Right atrium auricular region (tissue), 2 donors: Measurements from ENCODE around the gene RHOG. TPM values are rescaled to one million over a fixed set of nuclear protein-coding genes. Genes with fewer than 3 reads are reported as not detected.
"Not testable (repeated sequence)": the region's sequence is repeated elsewhere in the genome, so short reads cannot be mapped to it uniquely, and the experiment has no call there.

ENCODE experiments used
- DNase-seq: peaks from one replicate; pipeline ENCODE4 v3.0.0-alpha.2; 2019; ENCODE audit warnings: low spot score
- H3K27ac ChIP-seq, 2 donors: fragments of 200-600 bp; sonication (generic); 1 replicate in 1 of 2; 2 replicates in 1 of 2; pipeline ENCODE4 v1.5.1; 2016 to 2019
- H3K27me3 ChIP-seq, 2 donors: fragments of 200-600 bp; sonication (generic); one replicate each; pipeline versions ENCODE4 v1.5.1 to v1.6.0; 2017 to 2019
- H3K36me3 ChIP-seq: fragments of 200-600 bp; sonication (generic); one replicate; pipeline ENCODE4 v1.5.1; 2016
- H3K4me1 ChIP-seq, 2 donors: fragments of 200-600 bp; sonication (generic); one replicate each; pipeline versions ENCODE4 v1.5.1 to v1.6.0; 2017 to 2019
- H3K4me3 ChIP-seq, 2 donors: fragments of 200-600 bp; sonication (generic); 1 replicate in 1 of 2; 2 replicates in 1 of 2; pipeline ENCODE4 v1.5.1; 2017 to 2019; ENCODE audit warnings: mild to moderate bottlenecking in 1 of 2, moderate library complexity in 1 of 2
- H3K9me3 ChIP-seq, 2 donors: fragments of 200-600 bp; sonication (generic); one replicate each; pipeline ENCODE4 v1.5.1; 2019
- CTCF ChIP-seq, 2 donors: fragments of 200-600 bp; sonication (generic); IDR thresholded peaks; one replicate each; pipeline ENCODE4 v1.5.1; 2019; ENCODE audit warnings: antibody characterized with exemption in 2 of 2
- total RNA-seq, 2 donors: library from RNA; depleted of rRNA; stranded (reverse); fragments of >200 nt; gene quantifications; one replicate each; pipeline ENCODE4 v1.1.0, GENCODE V29; 2016

RHOG gene
- total RNA-seq, 2 donors from 2014 or later = 20.1 to 48.9 TPM

GRCh38 chr11:3820971-3821370 lies 19.8 kb downstream of the RHOG start:
- TF ChIP-seq CTCF (IDR thresholded peaks at IDR 0.05) = no peak
- Histone ChIP-seq H3K27ac (no peak overlapping the region), H3K9me3 (no peaks in the 10 kb centered on the region), H3K4me1 (peaks cover 0 to 7% of the 10 kb centered on the region in 2 donors), H3K4me3 (no peak overlapping the region), H3K36me3 (no peaks in the 10 kb centered on the region), H3K27me3 (no peaks in the 10 kb centered on the region)
- DNase-seq = no peak

- no peaks in the 10 kb centered on the region for H3K27me3 ChIP-seq
- H3K9me3 ChIP-seq = no peaks in the 10 kb centered on the region
- H3K27ac ChIP-seq = no peak overlapping the region
- TF ChIP-seq CTCF (IDR thresholded peaks at IDR 0.05) = no peak
- H3K36me3 ChIP-seq = no peaks in the 10 kb centered on the region
- DNase-seq = no peak
- H3K4me1 ChIP-seq = peaks cover 0 to 8% of the 10 kb centered on the region in 2 donors
- no peak overlapping the region for H3K4me3 ChIP-seq
Observed at GRCh38 chr11:3817181-3817800, 23.5 kb downstream of the RHOG start.

- Histone ChIP-seq H3K4me3 (no peak overlapping the region), H3K27ac (no peak overlapping the region), H3K9me3 (no peaks in the 10 kb centered on the region), H3K27me3 (no peaks in the 10 kb centered on the region), H3K36me3 (no peaks in the 10 kb centered on the region), H3K4me1 (peaks cover 0 to 8% of the 10 kb centered on the region in 2 donors)
- DNase-seq = no peak
- TF ChIP-seq CTCF (IDR thresholded peaks at IDR 0.05) = no peak
Observed at GRCh38 chr11:3816673-3817072, 24.1 kb downstream of the RHOG start.

GRCh38 chr11:3815845-3816244 lies 24.9 kb downstream of the RHOG start:
- no peaks in the 10 kb centered on the region for H3K9me3 ChIP-seq
- H3K27ac ChIP-seq = no peak overlapping the region

GRCh38 chr11:3814832-3815231 lies 25.9 kb downstream of the RHOG start:
- peaks cover 0 to 19% of the 10 kb centered on the region in 2 donors for H3K4me1 ChIP-seq
- DNase-seq, H3K27me3 ChIP-seq, H3K27ac ChIP-seq, H3K9me3 ChIP-seq, H3K4me3 ChIP-seq, H3K36me3 ChIP-seq: not testable (repeated sequence)

More at GRCh38 chr11:3815845-3816244, 24.9 kb downstream of the RHOG start:
- no peak overlapping the region for H3K4me3 ChIP-seq
- no peak for DNase-seq
- H3K36me3 ChIP-seq = no peaks in the 10 kb centered on the region
- H3K4me1 ChIP-seq = peaks cover 0 to 12% of the 10 kb centered on the region in 2 donors
- no peaks in the 10 kb centered on the region for H3K27me3 ChIP-seq
- no peak for TF ChIP-seq CTCF (IDR thresholded peaks at IDR 0.05)

- Histone ChIP-seq H3K4me3 (no peak overlapping the region), H3K27ac (peak overlapping the region; percentile 15 to 67), H3K27me3 (no peaks in the 10 kb centered on the region), H3K9me3 (no peaks in the 10 kb centered on the region), H3K4me1 (peaks cover 0 to 23% of the 10 kb centered on the region in 2 donors), H3K36me3 (no peaks in the 10 kb centered on the region)
- no peak for DNase-seq
- no peak for TF ChIP-seq CTCF (IDR thresholded peaks at IDR 0.05)
Observed at GRCh38 chr11:3810951-3811350, 29.8 kb downstream of the RHOG start.
